Breast epithelium (tissue), 4 donors: ENCODE results near the gene IGSF22. TPM values are rescaled to one million over a fixed set of nuclear protein-coding genes. Genes with fewer than 3 reads are reported as not detected.

Source experiments
- DNase-seq, 2 donors: peaks; one replicate each; pipeline ENCODE4 v3.0.0-alpha.2; 2019; ENCODE audit warnings: low spot score in 2 of 2
- H3K27ac ChIP-seq, 2 donors: fragments of 200-600 bp; sonication (generic) in 1 of 2; one replicate each; pipeline ENCODE4 v1.5.1; 2016 to 2019; ENCODE audit warnings: mild to moderate bottlenecking in 1 of 2
- H3K27me3 ChIP-seq, 2 donors: fragments of 200-600 bp; sonication (generic) in 1 of 2; one replicate each; pipeline versions ENCODE4 v1.5.1 to v1.6.0; 2017 to 2019; ENCODE audit warnings: control low read depth in 1 of 2, mild to moderate bottlenecking in 1 of 2
- H3K36me3 ChIP-seq: fragments of 200-600 bp; one replicate; pipeline ENCODE4 v1.5.1; 2019
- H3K4me1 ChIP-seq, 2 donors: fragments of 200-600 bp; sonication (generic); one replicate each; pipeline ENCODE4 v1.5.1; 2016 to 2019; ENCODE audit warnings: control low read depth in 1 of 2
- H3K4me3 ChIP-seq, 3 donors: fragments of 200-600 bp; sonication (generic); 1 replicate in 2 of 3; 2 replicates in 1 of 3; pipeline ENCODE4 v1.5.1; 2016 to 2019; ENCODE audit warnings: mild to moderate bottlenecking in 3 of 3, moderate library complexity in 2 of 3
- H3K9me3 ChIP-seq, 2 donors: fragments of 200-600 bp; sonication (generic) in 1 of 2; one replicate each; pipeline ENCODE4 v1.5.1; 2016 to 2019; ENCODE audit warnings: control low read depth in 1 of 2
- CTCF ChIP-seq, 3 donors: fragments of 450-650 bp; IDR thresholded peaks; one replicate each; pipeline ENCODE4 v1.5.1; 2016 to 2017; ENCODE audit warnings: antibody characterized with exemption in 3 of 3, mild to moderate bottlenecking in 3 of 3, moderate library complexity in 3 of 3
- POLR2A ChIP-seq: fragments of 450-650 bp; IDR thresholded peaks from one replicate; pipeline ENCODE4 v1.6.1; 2016; ENCODE audit warnings: antibody characterized with exemption, mild to moderate bottlenecking, moderate library complexity
- POLR2AphosphoS5 ChIP-seq, 3 donors: sonication (generic); formaldehyde crosslinking; IDR thresholded peaks; one replicate each; pipeline ENCODE4 v1.6.1; 2017; ENCODE audit warnings: antibody characterized with exemption in 3 of 3
- intact Hi-C: fragments of 100-400 bp; cut with DNase I; formaldehyde crosslinking; loops from one replicate; pipeline ENCODE4 v1.15.1; 2023; ENCODE audit warnings: low total_unique reads
- total RNA-seq, 3 donors: library from RNA; depleted of rRNA; stranded (reverse); fragments of >200 nt; gene quantifications; one replicate each; pipeline ENCODE4 v1.1.0, GENCODE V29; 2016

Gene IGSF22
- total RNA-seq, 3 donors from 2014 or later, result 0.44 to 0.66 TPM; not detected in 1

GRCh38 chr11:18768472-18768901 is 42.5 kb upstream of the IGSF22 start:
- intact Hi-C loops, result no loop called here
- Histone ChIP-seq H3K4me3 (no peak overlapping the region), H3K4me1 (no peaks in the 10 kb centered on the region), H3K27ac (no peak overlapping the region), H3K27me3 (no peaks in the 10 kb centered on the region), H3K36me3 (no peaks in the 10 kb centered on the region), H3K9me3 (no peaks in the 10 kb centered on the region)
- no peak for DNase-seq
- TF ChIP-seq POLR2AphosphoS5 (IDR thresholded peaks at IDR 0.05) (no peak), CTCF (IDR thresholded peaks at IDR 0.05) (no peak), POLR2A (no peak)

GRCh38 chr11:18766015-18766414 is 40.0 kb upstream of the IGSF22 start:
- Histone ChIP-seq H3K9me3 (no peaks in the 10 kb centered on the region), H3K4me3 (no peak overlapping the region), H3K27me3 (no peaks in the 10 kb centered on the region), H3K4me1 (no peaks in the 10 kb centered on the region), H3K27ac (no peak overlapping the region), H3K36me3 (no peaks in the 10 kb centered on the region)
- intact Hi-C loops, result no loop called here
- no peak for TF ChIP-seq POLR2A
- no peak for TF ChIP-seq POLR2AphosphoS5 (IDR thresholded peaks at IDR 0.05)
- no peak for TF ChIP-seq CTCF (IDR thresholded peaks at IDR 0.05)
- no peak for DNase-seq

- H3K36me3 ChIP-seq, result no peaks in the 10 kb centered on the region
- no peaks in the 10 kb centered on the region for H3K9me3 ChIP-seq
- no peaks in the 10 kb centered on the region for H3K4me1 ChIP-seq
- H3K4me3 ChIP-seq, result no peak overlapping the region
- DNase-seq, result no peak
- intact Hi-C loops, result no loop called here
- no peaks in the 10 kb centered on the region for H3K27me3 ChIP-seq
- no peak overlapping the region for H3K27ac ChIP-seq
- TF ChIP-seq POLR2AphosphoS5 (IDR thresholded peaks at IDR 0.05), result no peak
- TF ChIP-seq POLR2A, result no peak
- no peak for TF ChIP-seq CTCF (IDR thresholded peaks at IDR 0.05)
These were observed 39.6 kb upstream of the IGSF22 start for GRCh38 chr11:18765554-18765953.

GRCh38 chr11:18761741-18762140 is 35.8 kb upstream of the IGSF22 start:
- no peak for DNase-seq
- no peak overlapping the region for H3K4me3 ChIP-seq
- no peaks in the 10 kb centered on the region for H3K9me3 ChIP-seq
- H3K4me1 ChIP-seq, result no peaks in the 10 kb centered on the region
- intact Hi-C loops, result no loop called here
- no peak overlapping the region for H3K27ac ChIP-seq
- no peaks in the 10 kb centered on the region for H3K27me3 ChIP-seq
- H3K36me3 ChIP-seq, result no peaks in the 10 kb centered on the region
- TF ChIP-seq CTCF (IDR thresholded peaks at IDR 0.05) (no peak), POLR2AphosphoS5 (IDR thresholded peaks at IDR 0.05) (no peak), POLR2A (no peak)

- Histone ChIP-seq H3K27ac (no peak overlapping the region), H3K27me3 (no peaks in the 10 kb centered on the region), H3K9me3 (no peaks in the 10 kb centered on the region), H3K36me3 (no peaks in the 10 kb centered on the region), H3K4me1 (no peaks in the 10 kb centered on the region), H3K4me3 (no peak overlapping the region)
- intact Hi-C loops, result no loop called here
- TF ChIP-seq CTCF (IDR thresholded peaks at IDR 0.05), result no peak
- no peak for TF ChIP-seq POLR2A
- no peak for TF ChIP-seq POLR2AphosphoS5 (IDR thresholded peaks at IDR 0.05)
- DNase-seq, result no peak
These were observed 35.2 kb upstream of the IGSF22 start for GRCh38 chr11:18761144-18761543.
